Hepatocyte (in vitro differentiated cells): ENCODE results near the gene COPB1. TPM values are rescaled to one million over a fixed set of nuclear protein-coding genes. Genes with fewer than 3 reads are reported as not detected.

Experiments
- DNase-seq: peaks from one replicate; pipeline ENCODE4 v3.0.0-alpha.2; 2016; ENCODE audit warnings: low spot score
- H2AFZ ChIP-seq: fragments of 200-600 bp; sonication (generic); 2 replicates; pipeline ENCODE4 v1.6.0; 2016; ENCODE audit warnings: antibody characterized with exemption, mild to moderate bottlenecking
- H3K27ac ChIP-seq: fragments of 200-600 bp; sonication (generic); 2 replicates; pipeline ENCODE4 v1.5.1; 2016; ENCODE audit warnings: mild to moderate bottlenecking
- H3K27me3 ChIP-seq: fragments of 200-600 bp; sonication (generic); 2 replicates; pipeline ENCODE4 v1.6.1; 2016
- H3K36me3 ChIP-seq: fragments of 200-600 bp; sonication (generic); replicated peaks from 2 replicates; pipeline ENCODE4 v1.5.1; 2016; ENCODE audit warnings: low read depth; ENCODE audit not compliant: insufficient read depth
- H3K4me1 ChIP-seq: fragments of 200-600 bp; sonication (generic); 2 replicates; pipeline ENCODE4 v1.5.1; 2016; ENCODE audit warnings: mild to moderate bottlenecking, moderate library complexity; ENCODE audit not compliant: insufficient read depth
- H3K4me2 ChIP-seq: fragments of 200-600 bp; sonication (generic); 2 replicates; pipeline ENCODE4 v1.6.0; 2016
- H3K4me3 ChIP-seq: fragments of 200-600 bp; sonication (generic); 2 replicates; pipeline ENCODE4 v1.5.1; 2016; ENCODE audit warnings: mild to moderate bottlenecking
- H3K79me2 ChIP-seq: fragments of 200-600 bp; sonication (generic); 2 replicates; pipeline ENCODE4 v1.6.0; 2017; ENCODE audit warnings: mild to moderate bottlenecking
- H3K9me2 ChIP-seq: fragments of 200-600 bp; sonication (generic); replicated peaks from 2 replicates; pipeline ENCODE4 v1.6.0; 2017; ENCODE audit warnings: mild to moderate bottlenecking; ENCODE audit not compliant: insufficient read depth
- H3K9me3 ChIP-seq: fragments of 200-600 bp; sonication (generic); 2 replicates; pipeline ENCODE4 v1.5.1; 2016; ENCODE audit warnings: low read depth, mild to moderate bottlenecking
- H4K20me1 ChIP-seq: fragments of 200-600 bp; sonication (generic); 2 replicates; pipeline ENCODE4 v1.6.0; 2016; ENCODE audit warnings: mild to moderate bottlenecking; ENCODE audit not compliant: insufficient read depth, poor library complexity, severe bottlenecking
- EZH2 ChIP-seq: fragments of 200-600 bp; sonication (generic); IDR thresholded peaks from 2 replicates; pipeline ENCODE4 v1.6.1; 2016; ENCODE audit warnings: antibody characterized with exemption, mild to moderate bottlenecking, borderline replicate concordance
- EZH2phosphoT487 ChIP-seq: fragments of 200-600 bp; sonication (generic); IDR thresholded peaks from one replicate; pipeline ENCODE4 v1.6.1; 2018; ENCODE audit warnings: antibody characterized with exemption, mild to moderate bottlenecking, low read depth, moderate library complexity; ENCODE audit not compliant: unreplicated experiment, severe bottlenecking
- WGBS: methylation state at CpG from one replicate; pipeline ENCODE4 v1.1.6; 2016; ENCODE audit warnings: low lambda C conversion rate; ENCODE audit errors: missing lambda C conversion rate; 5-methylcytosine and 5-hydroxymethylcytosine counted together
- polyA plus RNA-seq: library from polyadenylated mRNA; unstranded; fragments of >200 nt; fragmentation: Nextera tagmentation; extraction: Ambion mirVana; gene quantifications from 2 replicates; pipeline ENCODE4 v1.2.1, GENCODE V29; 2016
- total RNA-seq: library from RNA; depleted of rRNA; stranded (reverse); fragments of >200 nt; gene quantifications from 2 replicates; pipeline ENCODE4 v1.2.3, GENCODE V29; 2014
- TF ChIP-seq, protein P1 (sequence below): fragments of 200-600 bp; sonication (generic); IDR thresholded peaks from 2 replicates; pipeline ENCODE4 v1.5.1; 2016; ENCODE audit warnings: antibody characterized with exemption, mild to moderate bottlenecking; ENCODE audit not compliant: poor library complexity

COPB1 gene
- total and polyA plus RNA-seq, 2 experiments from 2014 or later = 87.5 to 228 TPM

- Histone ChIP-seq H3K4me2 (peak within 1 kb of the TSS; percentile 87), H3K4me1 (peaks cover 7% of the 10 kb centered on the region), H3K9me3 (no peaks in the 10 kb centered on the region), H3K4me3 (peak within 1 kb of the TSS; percentile 66), H3K27me3 (no peaks in the 10 kb centered on the region), H4K20me1 (no peaks in the 10 kb centered on the region), H3K9me2 (no peaks in the 10 kb centered on the region), H3K36me3 (no peaks in the 10 kb centered on the region), H3K27ac (peak within 1 kb of the TSS; percentile 94), H2AFZ (peak within 1 kb of the TSS; percentile 89), H3K79me2 (peaks cover 34% of the 10 kb centered on the region)
- TF ChIP-seq EZH2phosphoT487 (no peak), EZH2 (no peak)
- TF ChIP-seq, protein P1, sequence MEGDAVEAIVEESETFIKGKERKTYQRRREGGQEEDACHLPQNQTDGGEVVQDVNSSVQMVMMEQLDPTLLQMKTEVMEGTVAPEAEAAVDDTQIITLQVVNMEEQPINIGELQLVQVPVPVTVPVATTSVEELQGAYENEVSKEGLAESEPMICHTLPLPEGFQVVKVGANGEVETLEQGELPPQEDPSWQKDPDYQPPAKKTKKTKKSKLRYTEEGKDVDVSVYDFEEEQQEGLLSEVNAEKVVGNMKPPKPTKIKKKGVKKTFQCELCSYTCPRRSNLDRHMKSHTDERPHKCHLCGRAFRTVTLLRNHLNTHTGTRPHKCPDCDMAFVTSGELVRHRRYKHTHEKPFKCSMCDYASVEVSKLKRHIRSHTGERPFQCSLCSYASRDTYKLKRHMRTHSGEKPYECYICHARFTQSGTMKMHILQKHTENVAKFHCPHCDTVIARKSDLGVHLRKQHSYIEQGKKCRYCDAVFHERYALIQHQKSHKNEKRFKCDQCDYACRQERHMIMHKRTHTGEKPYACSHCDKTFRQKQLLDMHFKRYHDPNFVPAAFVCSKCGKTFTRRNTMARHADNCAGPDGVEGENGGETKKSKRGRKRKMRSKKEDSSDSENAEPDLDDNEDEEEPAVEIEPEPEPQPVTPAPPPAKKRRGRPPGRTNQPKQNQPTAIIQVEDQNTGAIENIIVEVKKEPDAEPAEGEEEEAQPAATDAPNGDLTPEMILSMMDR = no peak
- WGBS = under 1% methylated on average over 56 of the region's 56 CpGs
- DNase-seq = peak; percentile 97
Measured at GRCh38 chr11:14519917-14520746, 20.5 kb upstream of the COPB1 start, which contains the start of gene PSMA1. Gene PSMA1 (minus strand): TSS chr11:14520386. CDS start chr11:14520299, 87 bp downstream.

GRCh38 chr11:14519597-14519916 lies 19.9 kb upstream of the COPB1 start:
- WGBS = under 1% methylated on average over 10 of the region's 10 CpGs
- no peak for DNase-seq
- H2AFZ ChIP-seq = peak overlapping the region; percentile 66

GRCh38 chr11:14518820-14519219 lies 19.2 kb upstream of the COPB1 start:
- DNase-seq = no peak
- Histone ChIP-seq H4K20me1 (no peaks in the 10 kb centered on the region), H3K4me3 (peak overlapping the region; percentile 66), H3K27me3 (no peaks in the 10 kb centered on the region), H3K9me2 (no peaks in the 10 kb centered on the region), H3K4me1 (peaks cover 7% of the 10 kb centered on the region), H3K27ac (peak overlapping the region; percentile 94), H3K79me2 (peaks cover 36% of the 10 kb centered on the region), H3K36me3 (no peaks in the 10 kb centered on the region), H2AFZ (no peak overlapping the region), H3K9me3 (no peaks in the 10 kb centered on the region), H3K4me2 (peak overlapping the region; percentile 87)
- TF ChIP-seq, protein P1 = no peak
- TF ChIP-seq EZH2phosphoT487 = no peak
- no peak for TF ChIP-seq EZH2
- WGBS = 95% methylated on average over 3 of the region's 3 CpGs

More at GRCh38 chr11:14519597-14519916, 19.9 kb upstream of the COPB1 start:
- Histone ChIP-seq H3K36me3 (no peaks in the 10 kb centered on the region), H3K4me2 (peak overlapping the region; percentile 87), H3K9me2 (no peaks in the 10 kb centered on the region), H3K4me3 (peak overlapping the region; percentile 66), H3K4me1 (peaks cover 7% of the 10 kb centered on the region), H3K79me2 (peaks cover 36% of the 10 kb centered on the region), H3K9me3 (no peaks in the 10 kb centered on the region), H3K27me3 (no peaks in the 10 kb centered on the region), H4K20me1 (no peaks in the 10 kb centered on the region), H3K27ac (peak overlapping the region; percentile 94)
- TF ChIP-seq EZH2phosphoT487 = no peak

- H3K9me3 ChIP-seq = no peaks in the 10 kb centered on the region
- peaks cover 4% of the 10 kb centered on the region for H3K4me1 ChIP-seq
- no peak for DNase-seq
- TF ChIP-seq EZH2phosphoT487 (no peak), EZH2 (no peak)
- TF ChIP-seq, protein P1 = no peak
- no peak overlapping the region for H2AFZ ChIP-seq
- over 99% methylated on average over 4 of the region's 4 CpGs for WGBS
- no peaks in the 10 kb centered on the region for H3K27me3 ChIP-seq
- no peak overlapping the region for H3K27ac ChIP-seq
- no peaks in the 10 kb centered on the region for H3K36me3 ChIP-seq
- H3K4me3 ChIP-seq = no peak overlapping the region
- H3K79me2 ChIP-seq = peaks cover 35% of the 10 kb centered on the region
- H3K9me2 ChIP-seq = no peaks in the 10 kb centered on the region
- no peaks in the 10 kb centered on the region for H4K20me1 ChIP-seq
- no peak overlapping the region for H3K4me2 ChIP-seq
Measured at GRCh38 chr11:14513800-14514199, 14.2 kb upstream of the COPB1 start.
